ENCODE measurements around the gene ARID1A.

DNA sequence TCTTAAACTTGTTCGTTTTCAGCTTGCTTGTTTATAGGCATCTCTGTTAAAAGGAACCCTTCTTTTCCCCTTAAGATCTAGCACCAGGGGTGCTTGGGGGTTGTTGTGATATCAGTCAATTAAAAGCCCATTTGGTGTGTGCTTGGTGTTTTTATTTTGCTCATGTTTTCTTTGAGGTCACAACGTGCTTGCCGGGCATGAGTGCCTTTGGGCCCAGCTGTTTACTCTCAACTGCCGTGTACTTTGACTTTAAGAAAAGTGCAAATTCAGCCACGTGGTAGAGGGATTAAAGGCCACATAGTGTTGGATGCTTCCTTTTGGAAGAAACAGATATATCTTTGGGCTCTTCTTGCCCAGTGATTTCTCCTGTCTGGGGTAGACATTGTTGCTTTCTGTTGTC, 10.5 kb downstream of the ARID1A start:
- TF ChIP-seq, protein P1, sequence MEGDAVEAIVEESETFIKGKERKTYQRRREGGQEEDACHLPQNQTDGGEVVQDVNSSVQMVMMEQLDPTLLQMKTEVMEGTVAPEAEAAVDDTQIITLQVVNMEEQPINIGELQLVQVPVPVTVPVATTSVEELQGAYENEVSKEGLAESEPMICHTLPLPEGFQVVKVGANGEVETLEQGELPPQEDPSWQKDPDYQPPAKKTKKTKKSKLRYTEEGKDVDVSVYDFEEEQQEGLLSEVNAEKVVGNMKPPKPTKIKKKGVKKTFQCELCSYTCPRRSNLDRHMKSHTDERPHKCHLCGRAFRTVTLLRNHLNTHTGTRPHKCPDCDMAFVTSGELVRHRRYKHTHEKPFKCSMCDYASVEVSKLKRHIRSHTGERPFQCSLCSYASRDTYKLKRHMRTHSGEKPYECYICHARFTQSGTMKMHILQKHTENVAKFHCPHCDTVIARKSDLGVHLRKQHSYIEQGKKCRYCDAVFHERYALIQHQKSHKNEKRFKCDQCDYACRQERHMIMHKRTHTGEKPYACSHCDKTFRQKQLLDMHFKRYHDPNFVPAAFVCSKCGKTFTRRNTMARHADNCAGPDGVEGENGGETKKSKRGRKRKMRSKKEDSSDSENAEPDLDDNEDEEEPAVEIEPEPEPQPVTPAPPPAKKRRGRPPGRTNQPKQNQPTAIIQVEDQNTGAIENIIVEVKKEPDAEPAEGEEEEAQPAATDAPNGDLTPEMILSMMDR (IDR thresholded peaks at IDR 0.05) = no peak
- TF ChIP-seq POLR2A (IDR thresholded peaks at IDR 0.05) = no peak

All from upper lobe of left lung (tissue), 4 donors.